GM23338 (cell line): ENCODE measurements around the gene MZT2A. TPM values are rescaled to one million over a fixed set of nuclear protein-coding genes. Genes with fewer than 3 reads are reported as not detected.

ENCODE experiments used
- ATAC-seq: fragments of 200-7000 bp; cut with Tn5 transposase; 3 replicates; pipeline ENCODE4 v1.9.1; 2020
- DNase-seq: peaks from one replicate; pipeline ENCODE4 v3.0.0-alpha.2; 2015; ENCODE audit warnings: low spot score
- H2AFZ ChIP-seq: fragments of 200-600 bp; sonication (generic); 2 replicates; pipeline ENCODE4 v1.8.0; 2016; ENCODE audit warnings: antibody characterized with exemption, mild to moderate bottlenecking, moderate library complexity
- H3F3A ChIP-seq: fragments of 200-600 bp; sonication (generic); replicated peaks from 2 replicates; pipeline ENCODE4 v1.8.0; 2017; ENCODE audit warnings: antibody characterized with exemption, mixed run types, low read depth
- H3K27ac ChIP-seq: fragments of 200-600 bp; sonication (generic); 2 replicates; pipeline ENCODE4 v1.6.1; 2016; ENCODE audit warnings: low read depth
- H3K27me3 ChIP-seq: fragments of 200-600 bp; sonication (generic); 2 replicates; pipeline ENCODE4 v1.8.0; 2016; ENCODE audit warnings: mild to moderate bottlenecking, mixed run types, moderate library complexity; ENCODE audit not compliant: insufficient read depth
- H3K36me3 ChIP-seq: fragments of 200-600 bp; sonication (generic); 2 replicates; pipeline ENCODE4 v1.8.0; 2016; ENCODE audit warnings: mild to moderate bottlenecking; ENCODE audit not compliant: insufficient read depth
- H3K4me1 ChIP-seq: fragments of 200-600 bp; sonication (generic); 2 replicates; pipeline ENCODE4 v1.8.0; 2016; ENCODE audit warnings: mild to moderate bottlenecking, moderate library complexity; ENCODE audit not compliant: insufficient read depth
- H3K4me2 ChIP-seq: fragments of 200-600 bp; sonication (generic); 2 replicates; pipeline ENCODE4 v1.7.1; 2017; ENCODE audit warnings: mixed run types
- H3K4me3 ChIP-seq: fragments of 200-600 bp; sonication (generic); 2 replicates; pipeline ENCODE4 v1.6.1; 2016; ENCODE audit warnings: mixed run types
- H3K79me2 ChIP-seq: fragments of 200-600 bp; sonication (generic); replicated peaks from 2 replicates; pipeline ENCODE4 v1.8.0; 2017; ENCODE audit warnings: mild to moderate bottlenecking; ENCODE audit not compliant: insufficient read depth
- H3K9me2 ChIP-seq: fragments of 200-600 bp; sonication (generic); 2 replicates; pipeline ENCODE4 v1.8.0; 2017; ENCODE audit not compliant: insufficient read depth
- H4K20me1 ChIP-seq: fragments of 200-600 bp; sonication (generic); replicated peaks from 2 replicates; pipeline ENCODE4 v1.8.0; 2017; ENCODE audit warnings: mild to moderate bottlenecking; ENCODE audit not compliant: insufficient read depth
- H3K27ac Mint-ChIP-seq: 2 replicates; pipeline ENCODE4 v1.8.0; 2020; ENCODE audit warnings: inconsistent platforms, mild to moderate bottlenecking, moderate library complexity, mixed read lengths
- H3K27me3 Mint-ChIP-seq: 3 replicates; pipeline ENCODE4 v1.8.0; 2022; ENCODE audit warnings: low read depth, mild to moderate bottlenecking, moderate library complexity, mixed read lengths, inconsistent platforms; ENCODE audit not compliant: insufficient read depth, poor library complexity
- H3K36me3 Mint-ChIP-seq: 3 replicates; pipeline ENCODE4 v1.8.0; 2021; ENCODE audit warnings: low read depth, mild to moderate bottlenecking, inconsistent platforms, moderate library complexity, mixed read lengths
- H3K4me1 Mint-ChIP-seq: 3 replicates; pipeline ENCODE4 v1.8.0; 2020; ENCODE audit warnings: mild to moderate bottlenecking, inconsistent platforms, mixed read lengths
- H3K4me3 Mint-ChIP-seq: 3 replicates; pipeline ENCODE4 v1.8.0; 2021; ENCODE audit warnings: moderate library complexity, mild to moderate bottlenecking, inconsistent platforms, mixed read lengths
- H3K9me3 Mint-ChIP-seq: 3 replicates; pipeline ENCODE4 v1.8.0; 2020; ENCODE audit warnings: moderate library complexity, mild to moderate bottlenecking, inconsistent platforms, mixed read lengths
- CREB1 ChIP-seq: fragments of 250-450 bp; sonication (Bioruptor Pico); IDR thresholded peaks from 2 replicates; pipeline ENCODE4 v1.5.0; 2020; ENCODE audit warnings: low read depth, mild to moderate bottlenecking, moderate library complexity
- ETS1 ChIP-seq: IDR thresholded peaks from 2 replicates; pipeline ENCODE4 v1.6.1; 2016; ENCODE audit warnings: antibody characterized with exemption
- EZH2 ChIP-seq: fragments of 200-600 bp; sonication (generic); IDR thresholded peaks from one replicate; pipeline ENCODE4 v1.8.0; 2017; ENCODE audit warnings: antibody characterized with exemption, mild to moderate bottlenecking, low read depth; ENCODE audit not compliant: unreplicated experiment
- EZH2phosphoT487 ChIP-seq: fragments of 200-600 bp; sonication (generic); IDR thresholded peaks from one replicate; pipeline ENCODE4 v1.8.1; 2018; ENCODE audit warnings: antibody characterized with exemption; ENCODE audit not compliant: unreplicated experiment
- JUNB ChIP-seq: IDR thresholded peaks from one replicate; pipeline ENCODE4 v1.6.1; 2016; ENCODE audit warnings: antibody characterized with exemption; ENCODE audit not compliant: unreplicated experiment
- NANOG ChIP-seq: IDR thresholded peaks from 2 replicates; pipeline ENCODE4 v1.6.1; 2016; ENCODE audit warnings: antibody characterized with exemption, borderline replicate concordance
- POLR2AphosphoS5 ChIP-seq: IDR thresholded peaks from 2 replicates; pipeline ENCODE4 v1.6.1; 2016; ENCODE audit warnings: antibody characterized with exemption, low read depth
- STAT1 ChIP-seq: IDR thresholded peaks from one replicate; pipeline ENCODE4 v1.6.1; 2016; ENCODE audit warnings: antibody characterized with exemption; ENCODE audit not compliant: unreplicated experiment
- ZNF114 ChIP-seq: fragments of 250-450 bp; sonication (Bioruptor Pico); IDR thresholded peaks from 2 replicates; pipeline ENCODE4 v1.5.0; 2020; ENCODE audit warnings: mild to moderate bottlenecking, moderate library complexity
- ZNF331 ChIP-seq: fragments of 250-450 bp; sonication (Bioruptor Pico); IDR thresholded peaks from 2 replicates; pipeline ENCODE4 v1.5.0; 2020; ENCODE audit warnings: low read depth, mild to moderate bottlenecking, moderate library complexity
- polyA plus RNA-seq: library from polyadenylated mRNA; unstranded; fragments of >200 nt; fragmentation: Nextera tagmentation; extraction: Ambion mirVana; gene quantifications from 2 replicates; pipeline ENCODE4 v1.2.1, GENCODE V29; 2016
- total RNA-seq: library from RNA; depleted of rRNA; stranded (reverse); fragments of >200 nt; shearing (Covaris generic); gene quantifications from 2 replicates; pipeline ENCODE4 v1.2.3, GENCODE V29; 2014
- TF ChIP-seq, protein P1 (sequence below), 2 experiments: fragments of 200-600 bp in 1 of 2; sonication (generic) in 1 of 2; conservative IDR thresholded peaks; 2 replicates each; pipeline versions ENCODE4 v1.5.1 to v1.6.1; 2016 to 2017; ENCODE audit warnings: antibody characterized with exemption in 2 of 2, low read depth in 2 of 2, mild to moderate bottlenecking in 2 of 2, moderate library complexity in 1 of 2
- TF ChIP-seq, protein P2 (sequence below): IDR thresholded peaks from one replicate; pipeline ENCODE4 v1.6.1; 2018; ENCODE audit warnings: antibody characterized with exemption; ENCODE audit not compliant: unreplicated experiment
- TF ChIP-seq, protein P3 (sequence below): fragments of 250-450 bp; sonication (Bioruptor Pico); IDR thresholded peaks from 2 replicates; pipeline ENCODE4 v1.5.0; 2020; ENCODE audit warnings: mild to moderate bottlenecking, moderate library complexity

Gene MZT2A
- total and polyA plus RNA-seq, 2 experiments from 2014 or later, result 69.0 to 120 TPM

DNA sequence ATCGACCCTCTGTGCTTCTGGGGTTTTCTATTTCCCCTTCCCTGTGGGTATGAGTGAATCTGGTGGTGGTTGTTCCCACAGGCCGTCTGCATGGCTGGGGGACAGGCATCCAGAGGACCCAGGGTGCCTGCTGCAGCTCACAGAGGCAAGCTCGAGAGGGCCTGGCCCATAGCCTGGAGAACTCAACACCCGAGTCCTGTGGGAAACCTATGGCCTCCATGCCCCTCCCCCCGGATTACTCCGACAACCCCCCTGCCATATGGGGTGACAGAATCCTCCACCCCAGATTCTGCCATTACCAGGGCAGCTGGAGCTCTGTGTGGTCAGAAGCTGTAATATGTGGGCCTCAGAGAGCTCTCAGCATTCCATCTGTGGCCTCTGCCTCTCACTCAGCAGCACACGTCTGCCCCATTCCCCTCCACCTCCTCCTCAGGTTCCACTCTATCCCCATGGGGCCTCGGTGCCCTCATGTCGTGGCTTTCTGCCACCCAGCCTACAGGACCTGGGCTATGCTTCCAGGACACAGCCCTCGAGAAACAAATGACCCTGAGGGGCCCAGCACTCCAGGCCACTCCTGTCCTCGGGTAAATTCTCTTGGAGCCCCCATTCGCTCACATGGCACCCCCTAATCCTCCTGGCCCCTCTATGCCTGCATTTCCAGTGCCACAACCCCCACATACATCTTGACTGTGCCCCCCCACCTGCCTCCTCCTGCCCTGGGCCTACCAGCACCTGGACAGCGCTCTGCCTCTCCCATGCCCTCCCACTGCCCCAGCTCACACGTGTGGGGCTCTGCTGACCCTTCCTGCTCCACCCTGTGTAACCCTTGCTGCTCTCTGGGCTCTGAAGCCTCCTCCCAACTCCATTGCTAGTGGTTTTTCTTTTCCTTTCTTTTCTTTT is 3.6 kb downstream of the MZT2A start:
- Histone ChIP-seq H3K4me1 (no peaks in the 10 kb centered on the region), H4K20me1 (no peaks in the 10 kb centered on the region), H2AFZ (no peak overlapping the region), H3K36me3 (no peaks in the 10 kb centered on the region), H3K4me3 (no peak overlapping the region), H3F3A (no peaks in the 10 kb centered on the region), H3K79me2 (peaks cover 4% of the 10 kb centered on the region), H3K27me3 (no peaks in the 10 kb centered on the region), H3K9me2 (no peaks in the 10 kb centered on the region), H3K27ac (no peak overlapping the region), H3K4me2 (no peak overlapping the region)
- Mint-ChIP-seq H3K36me3 (peaks cover 17% of the 10 kb centered on the region; the same call in 2 of the 3 replicates), H3K27ac (no peak overlapping the region), H3K4me1 (peaks cover 8% of the 10 kb centered on the region), H3K9me3 (no peaks in the 10 kb centered on the region; the same call in 1 of the 3 replicates), H3K4me3 (no peak overlapping the region), H3K27me3 (peaks cover 15% of the 10 kb centered on the region)
- ATAC-seq (no peak), DNase-seq (no peak)
- no peak for TF ChIP-seq STAT1
- TF ChIP-seq EZH2phosphoT487, result no peak
- TF ChIP-seq CREB1 (CRISPR knock-in tag), result no peak
- TF ChIP-seq NANOG, result no peak
- TF ChIP-seq JUNB, result no peak
- TF ChIP-seq, protein P1, sequence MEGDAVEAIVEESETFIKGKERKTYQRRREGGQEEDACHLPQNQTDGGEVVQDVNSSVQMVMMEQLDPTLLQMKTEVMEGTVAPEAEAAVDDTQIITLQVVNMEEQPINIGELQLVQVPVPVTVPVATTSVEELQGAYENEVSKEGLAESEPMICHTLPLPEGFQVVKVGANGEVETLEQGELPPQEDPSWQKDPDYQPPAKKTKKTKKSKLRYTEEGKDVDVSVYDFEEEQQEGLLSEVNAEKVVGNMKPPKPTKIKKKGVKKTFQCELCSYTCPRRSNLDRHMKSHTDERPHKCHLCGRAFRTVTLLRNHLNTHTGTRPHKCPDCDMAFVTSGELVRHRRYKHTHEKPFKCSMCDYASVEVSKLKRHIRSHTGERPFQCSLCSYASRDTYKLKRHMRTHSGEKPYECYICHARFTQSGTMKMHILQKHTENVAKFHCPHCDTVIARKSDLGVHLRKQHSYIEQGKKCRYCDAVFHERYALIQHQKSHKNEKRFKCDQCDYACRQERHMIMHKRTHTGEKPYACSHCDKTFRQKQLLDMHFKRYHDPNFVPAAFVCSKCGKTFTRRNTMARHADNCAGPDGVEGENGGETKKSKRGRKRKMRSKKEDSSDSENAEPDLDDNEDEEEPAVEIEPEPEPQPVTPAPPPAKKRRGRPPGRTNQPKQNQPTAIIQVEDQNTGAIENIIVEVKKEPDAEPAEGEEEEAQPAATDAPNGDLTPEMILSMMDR (conservative IDR thresholded peaks at IDR 0.05; ENCODE audit: low read depth in 2 of 2), result no peak
- no peak for TF ChIP-seq EZH2
- no peak for TF ChIP-seq ZNF331
- no peak for TF ChIP-seq POLR2AphosphoS5
- no peak for TF ChIP-seq ZNF114 (CRISPR knock-in tag)
- TF ChIP-seq, protein P2, sequence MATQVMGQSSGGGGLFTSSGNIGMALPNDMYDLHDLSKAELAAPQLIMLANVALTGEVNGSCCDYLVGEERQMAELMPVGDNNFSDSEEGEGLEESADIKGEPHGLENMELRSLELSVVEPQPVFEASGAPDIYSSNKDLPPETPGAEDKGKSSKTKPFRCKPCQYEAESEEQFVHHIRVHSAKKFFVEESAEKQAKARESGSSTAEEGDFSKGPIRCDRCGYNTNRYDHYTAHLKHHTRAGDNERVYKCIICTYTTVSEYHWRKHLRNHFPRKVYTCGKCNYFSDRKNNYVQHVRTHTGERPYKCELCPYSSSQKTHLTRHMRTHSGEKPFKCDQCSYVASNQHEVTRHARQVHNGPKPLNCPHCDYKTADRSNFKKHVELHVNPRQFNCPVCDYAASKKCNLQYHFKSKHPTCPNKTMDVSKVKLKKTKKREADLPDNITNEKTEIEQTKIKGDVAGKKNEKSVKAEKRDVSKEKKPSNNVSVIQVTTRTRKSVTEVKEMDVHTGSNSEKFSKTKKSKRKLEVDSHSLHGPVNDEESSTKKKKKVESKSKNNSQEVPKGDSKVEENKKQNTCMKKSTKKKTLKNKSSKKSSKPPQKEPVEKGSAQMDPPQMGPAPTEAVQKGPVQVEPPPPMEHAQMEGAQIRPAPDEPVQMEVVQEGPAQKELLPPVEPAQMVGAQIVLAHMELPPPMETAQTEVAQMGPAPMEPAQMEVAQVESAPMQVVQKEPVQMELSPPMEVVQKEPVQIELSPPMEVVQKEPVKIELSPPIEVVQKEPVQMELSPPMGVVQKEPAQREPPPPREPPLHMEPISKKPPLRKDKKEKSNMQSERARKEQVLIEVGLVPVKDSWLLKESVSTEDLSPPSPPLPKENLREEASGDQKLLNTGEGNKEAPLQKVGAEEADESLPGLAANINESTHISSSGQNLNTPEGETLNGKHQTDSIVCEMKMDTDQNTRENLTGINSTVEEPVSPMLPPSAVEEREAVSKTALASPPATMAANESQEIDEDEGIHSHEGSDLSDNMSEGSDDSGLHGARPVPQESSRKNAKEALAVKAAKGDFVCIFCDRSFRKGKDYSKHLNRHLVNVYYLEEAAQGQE, result no peak
- TF ChIP-seq, protein P3, sequence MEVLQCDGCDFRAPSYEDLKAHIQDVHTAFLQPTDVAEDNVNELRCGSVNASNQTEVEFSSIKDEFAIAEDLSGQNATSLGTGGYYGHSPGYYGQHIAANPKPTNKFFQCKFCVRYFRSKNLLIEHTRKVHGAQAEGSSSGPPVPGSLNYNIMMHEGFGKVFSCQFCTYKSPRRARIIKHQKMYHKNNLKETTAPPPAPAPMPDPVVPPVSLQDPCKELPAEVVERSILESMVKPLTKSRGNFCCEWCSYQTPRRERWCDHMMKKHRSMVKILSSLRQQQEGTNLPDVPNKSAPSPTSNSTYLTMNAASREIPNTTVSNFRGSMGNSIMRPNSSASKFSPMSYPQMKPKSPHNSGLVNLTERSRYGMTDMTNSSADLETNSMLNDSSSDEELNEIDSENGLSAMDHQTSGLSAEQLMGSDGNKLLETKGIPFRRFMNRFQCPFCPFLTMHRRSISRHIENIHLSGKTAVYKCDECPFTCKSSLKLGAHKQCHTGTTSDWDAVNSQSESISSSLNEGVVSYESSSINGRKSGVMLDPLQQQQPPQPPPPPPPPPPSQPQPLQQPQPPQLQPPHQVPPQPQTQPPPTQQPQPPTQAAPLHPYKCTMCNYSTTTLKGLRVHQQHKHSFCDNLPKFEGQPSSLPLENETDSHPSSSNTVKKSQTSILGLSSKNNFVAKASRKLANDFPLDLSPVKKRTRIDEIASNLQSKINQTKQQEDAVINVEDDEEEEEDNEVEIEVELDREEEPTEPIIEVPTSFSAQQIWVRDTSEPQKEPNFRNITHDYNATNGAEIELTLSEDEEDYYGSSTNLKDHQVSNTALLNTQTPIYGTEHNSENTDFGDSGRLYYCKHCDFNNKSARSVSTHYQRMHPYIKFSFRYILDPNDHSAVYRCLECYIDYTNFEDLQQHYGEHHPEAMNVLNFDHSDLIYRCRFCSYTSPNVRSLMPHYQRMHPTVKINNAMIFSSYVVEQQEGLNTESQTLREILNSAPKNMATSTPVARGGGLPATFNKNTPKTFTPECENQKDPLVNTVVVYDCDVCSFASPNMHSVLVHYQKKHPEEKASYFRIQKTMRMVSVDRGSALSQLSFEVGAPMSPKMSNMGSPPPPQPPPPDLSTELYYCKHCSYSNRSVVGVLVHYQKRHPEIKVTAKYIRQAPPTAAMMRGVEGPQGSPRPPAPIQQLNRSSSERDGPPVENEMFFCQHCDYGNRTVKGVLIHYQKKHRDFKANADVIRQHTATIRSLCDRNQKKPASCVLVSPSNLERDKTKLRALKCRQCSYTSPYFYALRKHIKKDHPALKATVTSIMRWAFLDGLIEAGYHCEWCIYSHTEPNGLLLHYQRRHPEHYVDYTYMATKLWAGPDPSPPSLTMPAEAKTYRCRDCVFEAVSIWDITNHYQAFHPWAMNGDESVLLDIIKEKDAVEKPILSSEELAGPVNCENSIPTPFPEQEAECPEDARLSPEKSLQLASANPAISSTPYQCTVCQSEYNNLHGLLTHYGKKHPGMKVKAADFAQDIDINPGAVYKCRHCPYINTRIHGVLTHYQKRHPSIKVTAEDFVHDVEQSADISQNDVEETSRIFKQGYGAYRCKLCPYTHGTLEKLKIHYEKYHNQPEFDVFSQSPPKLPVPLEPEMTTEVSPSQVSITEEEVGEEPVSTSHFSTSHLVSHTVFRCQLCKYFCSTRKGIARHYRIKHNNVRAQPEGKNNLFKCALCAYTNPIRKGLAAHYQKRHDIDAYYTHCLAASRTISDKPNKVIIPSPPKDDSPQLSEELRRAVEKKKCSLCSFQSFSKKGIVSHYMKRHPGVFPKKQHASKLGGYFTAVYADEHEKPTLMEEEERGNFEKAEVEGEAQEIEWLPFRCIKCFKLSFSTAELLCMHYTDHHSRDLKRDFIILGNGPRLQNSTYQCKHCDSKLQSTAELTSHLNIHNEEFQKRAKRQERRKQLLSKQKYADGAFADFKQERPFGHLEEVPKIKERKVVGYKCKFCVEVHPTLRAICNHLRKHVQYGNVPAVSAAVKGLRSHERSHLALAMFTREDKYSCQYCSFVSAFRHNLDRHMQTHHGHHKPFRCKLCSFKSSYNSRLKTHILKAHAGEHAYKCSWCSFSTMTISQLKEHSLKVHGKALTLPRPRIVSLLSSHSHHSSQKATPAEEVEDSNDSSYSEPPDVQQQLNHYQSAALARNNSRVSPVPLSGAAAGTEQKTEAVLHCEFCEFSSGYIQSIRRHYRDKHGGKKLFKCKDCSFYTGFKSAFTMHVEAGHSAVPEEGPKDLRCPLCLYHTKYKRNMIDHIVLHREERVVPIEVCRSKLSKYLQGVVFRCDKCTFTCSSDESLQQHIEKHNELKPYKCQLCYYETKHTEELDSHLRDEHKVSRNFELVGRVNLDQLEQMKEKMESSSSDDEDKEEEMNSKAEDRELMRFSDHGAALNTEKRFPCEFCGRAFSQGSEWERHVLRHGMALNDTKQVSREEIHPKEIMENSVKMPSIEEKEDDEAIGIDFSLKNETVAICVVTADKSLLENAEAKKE, result no peak
- TF ChIP-seq ETS1, result no peak
